Tibial nerve (tissue), 3 donors: ENCODE results near the gene SPATA21.

Source experiments
- CTCF ChIP-seq, 5 experiments: fragments of 200-600 bp in 3 of 5; fragments of 450-650 bp in 2 of 5; sonication (generic) in 3 of 5; IDR thresholded peaks; one replicate each; pipeline ENCODE4 v1.5.1; 2016 to 2019; ENCODE audit warnings: antibody characterized with exemption in 5 of 5, mild to moderate bottlenecking in 3 of 5, moderate library complexity in 2 of 5
- POLR2A ChIP-seq, 2 donors: fragments of 450-650 bp; IDR thresholded peaks; one replicate each; pipeline ENCODE4 v1.6.1; 2017; ENCODE audit warnings: antibody characterized with exemption in 2 of 2, mild to moderate bottlenecking in 2 of 2, moderate library complexity in 2 of 2

GRCh38 chr1:16391411-16391810 lies 45.8 kb downstream of the SPATA21 start:
- TF ChIP-seq CTCF (IDR thresholded peaks at IDR 0.05) (no peak), POLR2A (IDR thresholded peaks at IDR 0.05) (no peak)
